HL-60/S4 treated with retinoic acid at 250 ng/mL for 4 days and 3 days (cell line): ENCODE measurements around the gene SH3BP2.

Experiments
- in situ Hi-C: fragments of 300-500 bp; cut with MboI; formaldehyde crosslinking; loops from 2 replicates; pipeline ENCODE4 v1.7.0; 2022; ENCODE audit warnings: low sequenced_read_pairs

The SH3BP2 gene

DNA sequence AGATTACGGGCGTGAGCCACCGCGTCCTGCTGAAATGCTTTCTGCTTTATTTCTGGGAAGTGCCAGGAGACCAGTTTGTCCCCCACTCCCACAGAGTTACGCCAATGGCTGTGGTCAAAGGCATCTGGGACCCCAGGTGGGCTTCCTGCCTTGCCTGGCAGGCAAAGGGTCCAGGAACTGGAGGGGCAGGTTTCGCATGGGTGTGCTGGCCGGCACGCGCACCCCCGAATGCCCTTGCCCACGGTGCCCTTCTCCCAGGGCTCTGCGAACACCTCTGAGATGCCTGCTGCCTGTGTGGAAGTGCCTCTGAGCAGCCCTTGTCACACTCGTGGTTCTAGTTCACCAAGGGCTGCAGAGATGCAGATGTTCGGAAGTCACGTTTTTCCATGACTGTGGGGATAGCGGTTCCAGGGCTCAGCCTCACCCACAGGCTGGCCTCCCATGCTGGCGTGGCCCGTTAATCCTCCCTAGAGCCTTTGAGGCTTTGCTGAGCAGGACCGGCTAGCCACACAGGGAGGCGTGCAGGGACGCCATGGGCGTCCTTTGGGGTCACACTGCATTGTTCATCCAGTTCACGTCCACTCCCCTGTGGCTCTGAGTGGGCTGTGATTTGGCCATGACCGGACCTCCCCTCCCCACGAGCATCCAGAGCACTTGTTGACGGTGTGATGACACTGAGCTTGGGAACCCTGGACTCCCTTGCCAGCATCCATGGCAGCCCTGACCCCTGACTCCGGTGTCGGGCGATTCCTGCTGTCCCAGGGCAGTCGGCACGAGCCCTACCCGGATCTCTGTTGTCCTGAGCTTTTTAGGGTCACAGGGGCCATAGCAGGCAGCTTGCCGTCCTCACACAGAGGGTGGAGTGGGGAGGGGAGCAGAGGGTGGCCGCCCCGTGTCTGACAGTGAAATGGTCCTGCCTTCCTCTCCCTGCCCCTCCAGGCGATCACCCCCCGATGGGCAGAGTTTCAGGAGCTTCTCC lies 38.0 kb downstream of the SH3BP2 start:
- in situ Hi-C loops = no loop called here

DNA sequence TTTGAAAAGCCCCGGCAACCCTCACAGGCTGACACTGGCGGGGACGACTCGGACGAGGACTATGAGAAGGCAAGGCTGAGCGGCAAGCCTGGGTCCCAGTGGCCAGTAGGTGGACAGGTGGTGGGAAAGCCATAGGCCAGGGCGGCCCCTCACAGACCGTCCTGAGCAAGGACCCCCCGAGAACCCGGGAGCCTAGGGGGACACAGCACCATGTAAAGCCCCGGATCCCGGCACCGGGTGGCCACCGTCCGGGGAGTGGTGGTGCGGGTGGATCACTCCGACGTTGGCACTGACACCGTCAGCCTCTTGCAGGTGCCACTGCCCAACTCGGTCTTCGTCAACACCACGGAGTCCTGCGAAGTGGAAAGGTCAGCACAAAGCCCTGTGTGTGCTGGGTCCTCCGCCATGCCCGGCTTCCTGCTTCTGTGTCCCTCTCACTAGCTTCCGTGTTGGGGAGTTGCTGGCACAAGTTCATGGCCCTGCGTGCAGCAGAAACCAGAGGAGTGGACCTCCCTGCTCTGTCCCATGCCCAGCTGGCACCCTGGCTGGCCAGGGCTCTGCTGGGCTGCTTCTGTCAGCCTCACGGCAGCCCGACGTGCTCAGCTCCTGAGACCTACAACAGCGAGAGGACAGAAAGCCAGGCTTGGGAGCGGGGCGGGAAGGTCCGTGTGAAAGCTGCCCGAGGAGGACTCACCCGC lies 38.9 kb downstream of the SH3BP2 start:
- in situ Hi-C loops = no loop called here

DNA sequence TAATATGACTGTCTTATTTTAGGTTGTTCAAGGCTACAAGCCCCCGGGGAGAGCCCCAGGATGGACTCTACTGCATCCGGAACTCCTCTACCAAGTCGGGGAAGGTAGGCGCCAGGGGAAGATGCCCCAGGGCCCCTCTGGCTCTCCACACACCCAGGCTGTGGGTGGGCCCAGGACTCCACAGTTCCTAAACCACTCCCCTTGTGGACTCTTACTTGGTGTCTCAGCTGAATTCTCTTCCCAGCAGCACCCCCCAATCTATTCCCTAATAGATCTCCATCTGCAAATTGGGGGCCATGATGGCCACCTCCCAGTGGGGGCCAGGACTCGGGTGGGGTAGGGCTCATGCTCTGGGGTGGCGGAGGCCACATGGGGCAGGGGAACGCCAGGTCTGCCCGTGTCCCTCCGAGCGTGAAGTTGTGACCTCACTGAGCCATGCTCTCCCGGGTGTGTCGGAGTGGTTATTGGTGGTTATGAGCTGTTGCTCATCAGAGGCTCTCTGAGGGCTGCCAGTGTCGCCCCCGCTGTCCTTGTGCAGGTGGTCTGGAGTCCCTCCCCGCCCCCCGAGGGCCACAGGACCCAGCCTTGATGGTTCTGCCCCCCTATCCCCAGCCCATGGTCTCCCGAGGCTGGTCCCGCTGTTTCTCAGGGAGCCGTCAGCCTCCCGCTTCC lies 39.6 kb downstream of the SH3BP2 start:
- in situ Hi-C loops = no loop called here

DNA sequence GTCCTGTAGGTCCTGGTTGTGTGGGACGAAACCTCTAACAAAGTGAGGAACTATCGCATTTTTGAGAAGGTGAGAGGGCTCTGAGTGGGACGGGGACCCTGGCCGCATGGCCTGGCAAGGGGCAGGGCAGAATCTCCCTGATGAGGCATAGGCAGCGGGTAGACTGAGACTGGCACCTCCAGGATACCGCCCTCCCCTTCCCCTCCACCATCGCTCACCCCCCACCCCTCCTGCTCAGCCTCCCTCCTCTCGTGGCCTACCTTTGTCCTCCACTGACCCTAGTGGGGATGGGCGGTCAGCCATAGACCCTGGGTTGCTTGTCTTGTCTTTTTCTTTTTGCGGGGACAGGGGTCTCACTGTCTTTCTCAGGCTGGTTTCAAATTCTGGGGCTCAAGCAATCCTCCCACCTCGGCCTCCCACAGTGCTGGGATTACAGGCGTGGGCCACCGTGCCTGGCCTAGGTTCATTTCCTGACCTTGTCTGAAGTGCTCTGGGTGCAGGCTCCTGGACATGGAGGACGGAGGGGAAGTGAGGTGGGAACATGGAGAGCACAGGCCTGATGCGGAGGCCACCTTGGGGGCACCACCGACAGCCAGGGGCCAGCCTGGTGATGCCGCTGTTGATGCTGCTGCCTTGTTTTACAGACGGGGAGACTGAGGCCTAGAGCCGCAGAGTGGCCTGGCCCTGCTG lies 40.2 kb downstream of the SH3BP2 start:
- in situ Hi-C loops = no loop called here

DNA sequence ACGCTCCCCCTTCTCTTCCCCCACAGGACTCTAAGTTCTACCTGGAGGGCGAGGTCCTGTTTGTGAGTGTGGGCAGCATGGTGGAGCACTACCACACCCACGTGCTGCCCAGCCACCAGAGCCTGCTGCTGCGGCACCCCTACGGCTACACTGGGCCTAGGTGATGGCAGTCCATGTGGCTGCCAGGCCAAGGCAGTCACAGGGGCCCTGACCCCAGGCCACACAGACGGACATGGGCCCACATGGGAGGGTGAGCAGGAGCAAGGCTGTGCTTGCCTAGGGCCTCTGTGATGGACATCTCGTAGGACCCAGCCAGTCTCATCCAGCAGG lies 40.8 kb downstream of the SH3BP2 start:
- in situ Hi-C loops = no loop called here

DNA sequence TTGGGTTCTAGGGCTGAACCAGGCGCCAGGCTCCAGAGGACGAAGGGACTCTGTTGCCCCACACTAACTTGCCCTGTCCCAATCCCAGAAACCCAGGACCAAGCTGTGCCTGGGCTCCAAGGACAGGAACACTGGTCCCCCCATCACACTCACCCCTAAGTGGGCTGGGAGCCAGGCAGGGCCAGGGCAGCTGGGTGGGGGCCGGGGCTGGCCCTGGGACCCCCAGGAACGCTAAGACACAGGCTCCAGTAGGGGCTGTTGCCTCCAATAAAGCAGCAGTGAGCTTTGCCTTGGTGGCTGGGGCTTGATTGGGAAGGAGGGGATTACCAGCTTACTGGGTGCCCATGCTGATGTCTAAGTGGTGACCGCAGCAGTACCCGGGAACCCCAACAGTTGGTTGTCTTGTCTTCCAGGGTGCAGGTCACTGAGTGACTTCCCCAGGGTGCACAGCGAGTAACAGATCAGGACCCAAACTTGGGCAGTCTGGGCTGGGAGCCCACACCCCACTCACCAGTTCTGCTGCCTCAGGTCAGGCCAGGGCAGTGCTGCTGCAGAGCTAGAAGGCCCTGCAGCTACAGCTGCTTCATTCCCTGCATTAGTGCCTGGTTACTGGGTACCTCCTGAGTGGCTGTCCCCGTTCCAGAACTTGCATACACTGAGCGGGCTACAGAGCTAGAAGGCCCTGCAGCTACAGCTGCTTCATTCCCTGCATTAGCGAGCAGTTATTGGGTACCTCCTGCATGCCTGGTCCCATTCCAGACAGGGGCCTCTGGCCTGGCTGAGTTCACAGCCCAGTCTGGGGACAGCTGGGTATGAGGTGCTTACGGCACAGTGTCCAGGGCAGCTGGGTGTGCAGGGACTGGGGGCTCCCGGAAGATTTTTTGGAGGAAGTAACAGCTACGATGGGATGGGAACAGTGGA lies 41.4 kb downstream of the SH3BP2 start:
- in situ Hi-C loops = no loop called here

DNA sequence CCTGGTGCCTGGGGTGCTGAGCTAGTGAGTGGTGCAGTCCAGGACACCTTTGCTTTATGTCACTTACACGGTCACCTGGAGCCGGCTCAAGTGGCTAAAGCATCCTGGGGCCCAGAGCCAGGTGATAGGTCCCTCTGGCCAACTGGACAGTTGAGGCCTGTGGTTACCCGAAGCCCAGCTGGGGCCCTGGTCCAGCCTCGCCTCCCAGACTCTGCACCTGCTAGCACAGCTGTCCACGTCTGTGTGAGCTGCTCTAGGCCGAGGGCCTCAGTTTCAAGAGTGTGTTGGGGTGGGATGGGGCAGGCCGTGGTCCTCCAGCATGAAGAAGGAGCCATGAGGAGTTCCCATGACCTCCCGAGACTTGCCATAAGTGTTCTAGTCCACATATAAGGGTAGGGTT lies 43.1 kb downstream of the SH3BP2 start:
- in situ Hi-C loops = no loop called here

DNA sequence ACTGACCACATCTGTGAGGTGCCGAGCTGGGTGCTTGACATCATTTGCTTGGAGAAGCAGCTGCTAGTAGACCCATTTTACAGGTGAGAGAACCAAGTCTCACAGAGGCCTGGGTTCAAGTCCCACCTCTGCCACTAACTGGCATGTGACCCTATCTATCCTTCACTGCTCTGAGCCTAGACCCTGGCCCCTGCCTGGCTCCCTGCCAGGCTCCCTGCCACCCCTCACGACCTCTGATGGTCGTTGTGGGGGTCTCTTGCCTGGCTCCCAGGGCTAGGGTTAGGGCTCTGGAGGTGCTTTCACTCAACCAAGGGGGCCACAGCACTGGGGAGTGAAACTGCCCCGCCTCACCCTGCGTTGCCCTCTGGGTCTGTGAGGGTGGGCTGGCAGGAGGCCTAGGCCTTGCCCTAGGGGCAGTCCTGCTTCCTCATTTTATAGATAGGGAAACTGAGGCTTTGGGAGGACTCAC lies 43.5 kb downstream of the SH3BP2 start:
- in situ Hi-C loops = no loop called here

DNA sequence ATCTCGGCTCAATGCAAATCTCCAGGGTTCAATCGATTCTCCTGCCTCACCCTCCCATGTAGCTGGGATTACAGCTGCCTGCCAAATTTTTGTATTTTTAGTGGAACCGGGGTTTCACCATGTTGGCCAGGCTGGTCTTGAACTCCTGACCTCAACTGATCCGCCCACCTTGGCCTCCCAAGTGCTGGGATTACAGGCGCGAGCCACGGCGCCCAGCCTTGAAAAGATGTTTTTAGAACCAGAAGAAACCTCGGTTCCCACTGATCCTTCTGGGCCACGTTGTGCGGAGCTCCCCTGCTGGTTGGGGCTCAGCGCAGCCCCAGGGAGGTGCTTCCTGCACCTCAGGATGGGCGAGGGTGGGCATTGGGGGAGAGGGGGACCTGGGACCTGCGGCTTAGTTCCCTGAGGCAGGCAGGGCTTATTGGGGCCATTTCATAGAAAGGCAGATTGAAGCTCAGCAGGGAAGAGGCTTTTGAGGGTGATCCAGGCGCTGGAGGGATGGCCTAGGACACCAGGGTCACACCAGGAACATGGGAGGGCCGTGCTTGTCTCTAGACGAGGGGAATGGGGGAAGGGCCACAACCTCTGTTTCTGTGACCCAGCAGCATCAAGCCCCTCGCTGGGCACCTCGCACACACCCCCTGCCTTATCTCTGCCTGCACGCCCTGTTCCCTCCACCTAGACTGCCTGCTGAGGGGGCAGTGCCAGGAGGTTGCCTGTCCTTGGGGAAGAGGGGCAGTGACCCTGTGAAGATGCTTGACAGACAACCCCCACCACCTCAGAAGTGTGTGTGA lies 44.4 kb downstream of the SH3BP2 start:
- in situ Hi-C loops = no loop called here

DNA sequence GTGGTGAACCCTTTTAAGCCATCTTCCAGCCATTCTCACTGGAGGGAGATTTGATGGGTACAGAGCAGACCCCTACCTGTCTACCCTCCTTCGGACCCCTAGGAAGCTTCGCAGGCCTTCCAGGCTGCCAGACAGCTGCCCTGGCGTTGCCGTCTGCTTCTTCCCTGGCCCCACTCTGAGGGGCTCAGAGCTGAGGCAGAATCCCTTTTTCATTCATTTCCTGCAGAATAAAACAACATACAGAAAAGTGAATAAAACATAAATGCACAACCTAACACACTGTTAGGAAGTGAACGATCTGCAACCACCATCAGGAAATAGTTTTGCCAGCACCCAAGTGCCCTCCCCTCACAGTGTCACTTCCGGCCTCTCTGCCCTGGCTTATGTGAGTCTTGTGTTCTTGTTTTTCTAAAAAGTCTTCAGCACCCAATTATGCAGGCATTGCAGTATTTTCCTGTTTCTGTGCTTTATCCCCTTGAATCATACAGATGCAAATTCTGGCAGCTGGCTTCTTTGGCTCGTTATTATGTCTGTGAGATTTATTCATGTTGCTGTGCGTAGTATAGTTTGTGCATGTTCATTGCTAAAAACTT lies 45.1 kb downstream of the SH3BP2 start:
- in situ Hi-C loops = no loop called here

DNA sequence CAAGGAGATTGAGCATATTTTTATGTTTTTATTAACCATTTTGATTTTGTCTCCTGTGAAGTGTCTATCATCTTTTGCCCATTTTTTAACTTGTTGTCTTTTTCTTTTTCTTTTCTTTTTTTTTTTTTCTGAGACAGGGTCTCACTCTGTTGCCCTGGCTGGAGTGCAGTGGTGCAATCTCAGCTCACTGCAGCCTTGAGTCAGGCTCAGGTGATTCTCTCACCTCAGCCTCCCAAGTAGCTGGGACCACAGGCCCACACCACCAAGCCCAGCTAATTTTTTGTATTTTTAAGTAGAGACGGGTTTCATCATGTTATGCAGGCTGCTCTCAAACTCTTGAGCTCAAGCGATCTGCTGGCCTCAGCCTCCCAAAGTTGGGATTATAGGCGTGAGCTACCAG lies 46.2 kb downstream of the SH3BP2 start:
- in situ Hi-C loops = no loop called here

DNA sequence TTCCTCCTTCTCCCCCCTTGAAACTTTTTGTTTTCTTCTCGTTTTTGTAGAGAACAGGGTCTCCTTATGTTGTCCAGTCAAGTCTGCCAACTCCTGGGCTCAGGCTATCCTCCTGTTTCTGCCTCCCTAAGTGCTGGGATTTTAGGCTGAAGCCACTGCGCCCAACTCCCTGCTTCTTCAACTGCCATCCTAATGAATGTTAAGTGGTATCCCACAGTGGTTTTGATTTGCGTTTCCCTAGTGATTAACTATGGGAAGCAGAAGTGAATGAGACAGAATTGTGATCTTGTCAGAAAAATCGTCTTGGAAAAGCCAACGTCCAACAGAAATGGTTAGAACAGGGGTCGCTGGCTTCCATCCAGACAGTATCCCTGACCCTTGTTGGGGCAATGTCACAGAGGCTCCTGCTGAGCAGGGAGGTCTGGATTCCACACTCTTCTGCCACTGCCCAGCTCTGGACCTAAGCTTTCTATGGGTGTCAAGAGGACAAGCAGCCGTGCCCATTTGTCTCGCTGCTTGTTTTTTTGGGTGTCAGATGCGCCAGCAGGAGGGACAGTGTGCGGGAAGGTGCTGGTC lies 49.9 kb downstream of the SH3BP2 start:
- in situ Hi-C loops = no loop called here

DNA sequence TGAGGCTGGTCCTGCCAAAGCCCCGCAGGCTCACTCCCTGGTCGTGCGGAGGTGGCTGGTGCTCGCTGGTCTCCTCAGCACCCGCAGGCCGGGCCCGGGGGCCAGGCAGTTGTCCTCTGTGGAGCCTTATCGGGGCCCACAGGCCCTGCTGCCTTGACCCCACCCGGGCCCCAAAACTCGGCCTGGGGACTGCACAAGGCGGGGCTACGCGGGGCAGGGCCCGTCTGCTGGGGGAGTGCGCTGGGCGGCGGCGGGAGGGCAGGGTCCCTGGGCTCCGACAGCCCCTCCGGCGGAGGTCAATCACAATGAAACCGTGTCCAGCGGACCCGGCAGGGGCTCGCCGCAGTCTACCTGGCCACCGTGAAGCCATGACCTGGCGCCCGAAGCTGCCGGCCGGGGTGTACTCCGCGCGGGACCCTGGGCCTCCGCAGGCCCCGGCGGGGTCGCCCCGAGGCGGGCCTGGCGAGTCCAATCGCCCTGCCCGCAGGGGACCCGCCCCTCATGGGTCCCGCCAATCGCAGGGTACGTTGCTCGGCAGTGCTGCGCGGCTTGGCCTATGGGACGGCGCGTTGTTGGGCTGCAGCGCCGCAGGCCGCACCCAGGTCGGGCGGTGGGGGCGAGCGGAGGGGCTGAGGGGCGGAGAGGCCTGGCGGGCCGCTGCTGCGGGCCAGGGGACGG lies 50.5 kb downstream of the SH3BP2 start, which contains the start of gene ADD1:
TSS of gene ADD1 (plus strand) at position 582 of the 678 bp plus-strand sequence. CDS start 32,072 bp downstream, outside the sequence.
- in situ Hi-C loops = no loop called here

DNA sequence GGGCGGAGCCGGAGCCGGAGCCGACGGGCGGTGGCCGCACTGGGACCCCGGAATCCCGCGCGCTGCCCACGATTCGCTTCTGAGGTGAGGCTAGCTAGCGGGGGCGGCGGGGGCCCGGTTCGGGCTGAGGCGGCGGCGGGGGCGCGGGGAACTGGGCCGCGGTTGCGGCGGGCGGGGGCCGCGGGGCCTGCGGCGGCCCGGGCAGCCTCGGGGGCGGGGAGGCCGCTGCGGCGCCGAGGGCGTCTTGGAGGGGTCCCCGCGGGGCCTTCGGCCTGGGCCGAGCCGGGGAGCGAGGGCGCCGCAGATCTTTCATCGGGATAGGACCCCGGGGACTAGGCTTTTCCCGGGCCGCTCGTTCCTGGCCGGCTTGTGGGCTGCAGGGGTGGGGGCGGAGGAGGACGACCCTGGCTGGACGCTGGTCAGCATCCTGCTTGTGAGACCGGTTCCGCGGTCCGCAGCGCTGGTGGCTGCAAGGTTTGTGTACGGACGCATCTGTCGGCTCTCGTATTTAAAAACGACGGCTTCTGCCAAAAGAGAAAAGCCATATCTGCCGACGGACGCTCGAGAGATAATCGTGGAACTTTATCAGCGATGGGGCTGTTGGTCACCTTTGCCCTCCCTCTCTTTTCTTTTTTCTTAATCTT lies 51.2 kb downstream of the SH3BP2 start:
- in situ Hi-C loops = no loop called here

DNA sequence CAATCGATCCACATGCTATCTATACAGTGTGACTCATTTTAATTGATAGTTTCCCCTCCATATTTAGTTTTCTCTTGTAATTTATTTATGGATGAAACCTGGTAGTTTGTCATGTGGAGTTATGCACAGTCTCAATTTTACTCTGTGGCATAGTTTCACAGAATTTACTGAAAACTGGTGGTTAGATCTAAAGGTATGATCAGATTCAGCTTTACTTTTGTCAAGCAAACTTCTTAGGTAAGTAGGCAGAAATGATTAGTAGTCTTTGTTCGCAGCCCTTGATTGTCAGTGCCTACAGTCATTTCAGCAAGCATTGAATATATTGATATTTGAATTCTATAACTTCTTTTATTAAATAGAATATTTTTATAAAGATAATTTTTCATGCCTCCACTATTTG lies 53.3 kb downstream of the SH3BP2 start:
- in situ Hi-C loops = no loop called here

DNA sequence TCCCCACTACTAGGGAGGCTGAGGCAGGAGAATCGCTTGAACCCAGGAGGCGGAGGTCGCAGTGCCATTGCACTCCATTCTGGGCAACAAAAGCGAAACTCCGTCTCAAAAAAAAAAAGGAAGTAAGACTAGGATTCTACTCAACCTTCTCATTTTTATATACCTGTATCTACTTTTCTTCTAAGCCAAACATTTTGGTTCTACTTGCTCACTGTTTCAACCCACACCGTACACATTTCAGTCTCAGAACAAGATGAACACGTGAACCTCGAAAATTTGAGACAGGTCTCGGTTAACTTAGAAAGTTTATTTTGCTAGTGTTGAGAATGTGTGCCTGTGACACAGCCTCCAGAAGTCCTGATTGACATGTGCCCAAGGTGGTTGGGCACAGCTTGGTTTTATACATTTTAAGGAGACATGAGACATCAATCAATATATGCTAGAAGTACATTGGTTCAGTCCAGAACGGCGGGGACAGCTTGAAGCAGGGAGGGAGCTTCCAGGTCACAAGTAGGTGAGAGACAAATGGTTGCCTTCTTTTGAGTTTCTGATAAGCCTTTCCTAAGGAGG lies 54.5 kb downstream of the SH3BP2 start:
- in situ Hi-C loops = no loop called here

DNA sequence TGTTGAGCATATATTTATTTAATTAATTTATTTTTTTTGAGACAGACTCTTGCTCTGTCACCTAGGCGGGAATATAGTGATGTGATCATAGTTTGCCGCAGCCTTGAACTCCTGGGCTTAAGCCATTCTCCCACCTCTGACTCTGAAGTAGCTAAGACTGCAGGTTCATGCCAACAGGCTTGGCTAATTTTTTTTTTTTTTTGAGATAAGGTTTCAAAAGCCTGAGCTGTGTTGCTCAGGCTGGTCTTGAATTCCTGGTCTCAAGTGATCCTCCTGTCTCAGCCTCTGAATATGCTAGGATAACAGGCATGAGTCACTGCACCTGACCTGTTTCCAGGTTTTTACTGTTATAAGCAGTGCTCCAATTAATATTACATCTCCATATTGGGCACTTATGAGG lies 55.6 kb downstream of the SH3BP2 start:
- in situ Hi-C loops = no loop called here
